KMS-11 (cell line): ENCODE measurements around the gene CTIF.

Experiments
- H2AFZ ChIP-seq: fragments of 200-600 bp; sonication (generic); 2 replicates; pipeline ENCODE4 v1.6.1; 2016; ENCODE audit warnings: antibody characterized with exemption, mixed run types, low read depth
- H3K27ac ChIP-seq: fragments of 200-600 bp; sonication (generic); 2 replicates; pipeline ENCODE4 v1.6.1; 2016; ENCODE audit warnings: mild to moderate bottlenecking, mixed run types
- H3K27me3 ChIP-seq: fragments of 200-600 bp; sonication (generic); 2 replicates; pipeline ENCODE4 v1.6.1; 2017; ENCODE audit warnings: mild to moderate bottlenecking, low read depth, mixed run types, moderate library complexity; ENCODE audit not compliant: insufficient read depth
- H3K36me3 ChIP-seq: fragments of 200-600 bp; sonication (generic); 2 replicates; pipeline ENCODE4 v1.6.1; 2017; ENCODE audit warnings: mild to moderate bottlenecking, mixed run types; ENCODE audit not compliant: insufficient read depth
- H3K4me1 ChIP-seq: fragments of 200-600 bp; sonication (generic); 2 replicates; pipeline ENCODE4 v1.6.1; 2016; ENCODE audit warnings: mild to moderate bottlenecking, low read depth, mixed run types; ENCODE audit not compliant: poor library complexity, severe bottlenecking
- H3K4me2 ChIP-seq: fragments of 200-600 bp; sonication (generic); 2 replicates; pipeline ENCODE4 v1.7.0; 2016; ENCODE audit warnings: mild to moderate bottlenecking, mixed run types
- H3K4me3 ChIP-seq: fragments of 200-600 bp; sonication (generic); IDR thresholded peaks from 2 replicates; pipeline ENCODE4 v1.6.1; 2017; ENCODE audit warnings: low read depth, low read length, mixed read lengths; ENCODE audit not compliant: insufficient read depth
- H3K79me2 ChIP-seq: fragments of 200-600 bp; sonication (generic); 2 replicates; pipeline ENCODE4 v1.6.1; 2016; ENCODE audit warnings: low read depth, mixed run types; ENCODE audit not compliant: insufficient read depth
- H3K9ac ChIP-seq: fragments of 200-600 bp; sonication (generic); 2 replicates; pipeline ENCODE4 v1.6.1; 2016; ENCODE audit warnings: mild to moderate bottlenecking, mixed run types
- H4K20me1 ChIP-seq: fragments of 200-600 bp; sonication (generic); 2 replicates; pipeline ENCODE4 v1.6.1; 2016; ENCODE audit warnings: mild to moderate bottlenecking, mixed run types; ENCODE audit not compliant: insufficient read depth
- TF ChIP-seq, protein P1 (sequence below): fragments of 200-600 bp; sonication (generic); conservative IDR thresholded peaks from 2 replicates; pipeline ENCODE4 v1.6.1; 2017; ENCODE audit warnings: low read depth, mild to moderate bottlenecking, antibody characterized with exemption, low read length, moderate library complexity, mixed read lengths

Gene CTIF

DNA sequence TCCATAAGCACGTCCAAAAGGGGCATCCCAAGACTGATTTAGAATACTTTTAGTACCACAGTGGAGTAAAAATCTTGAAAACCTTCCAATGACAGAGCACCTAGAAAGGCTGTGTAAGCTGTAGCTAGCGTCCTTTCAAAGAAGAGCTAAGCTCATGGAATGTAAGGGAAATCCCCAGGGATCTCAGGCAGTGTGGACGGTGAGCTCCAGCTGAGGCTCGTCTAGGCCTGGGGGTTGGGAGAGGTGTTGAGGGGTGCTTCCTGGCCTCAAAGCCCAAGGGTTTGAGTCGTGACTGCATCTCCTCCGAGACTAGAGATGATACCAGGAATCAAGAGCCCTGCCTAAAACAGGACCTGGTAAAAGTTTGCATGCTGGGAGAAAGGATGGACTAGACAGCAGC lies 7.6 kb downstream of the CTIF start:
- TF ChIP-seq, protein P1, sequence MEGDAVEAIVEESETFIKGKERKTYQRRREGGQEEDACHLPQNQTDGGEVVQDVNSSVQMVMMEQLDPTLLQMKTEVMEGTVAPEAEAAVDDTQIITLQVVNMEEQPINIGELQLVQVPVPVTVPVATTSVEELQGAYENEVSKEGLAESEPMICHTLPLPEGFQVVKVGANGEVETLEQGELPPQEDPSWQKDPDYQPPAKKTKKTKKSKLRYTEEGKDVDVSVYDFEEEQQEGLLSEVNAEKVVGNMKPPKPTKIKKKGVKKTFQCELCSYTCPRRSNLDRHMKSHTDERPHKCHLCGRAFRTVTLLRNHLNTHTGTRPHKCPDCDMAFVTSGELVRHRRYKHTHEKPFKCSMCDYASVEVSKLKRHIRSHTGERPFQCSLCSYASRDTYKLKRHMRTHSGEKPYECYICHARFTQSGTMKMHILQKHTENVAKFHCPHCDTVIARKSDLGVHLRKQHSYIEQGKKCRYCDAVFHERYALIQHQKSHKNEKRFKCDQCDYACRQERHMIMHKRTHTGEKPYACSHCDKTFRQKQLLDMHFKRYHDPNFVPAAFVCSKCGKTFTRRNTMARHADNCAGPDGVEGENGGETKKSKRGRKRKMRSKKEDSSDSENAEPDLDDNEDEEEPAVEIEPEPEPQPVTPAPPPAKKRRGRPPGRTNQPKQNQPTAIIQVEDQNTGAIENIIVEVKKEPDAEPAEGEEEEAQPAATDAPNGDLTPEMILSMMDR = no peak
- no peaks in the 10 kb centered on the region; the same call in 1 of the 2 replicates for H4K20me1 ChIP-seq
- H3K4me2 ChIP-seq = no peak overlapping the region
- H3K4me1 ChIP-seq = peaks cover 49% of the 10 kb centered on the region
- H3K4me3 ChIP-seq = no peak overlapping the region
- no peaks in the 10 kb centered on the region for H3K36me3 ChIP-seq
- H2AFZ ChIP-seq = no peak overlapping the region
- H3K27ac ChIP-seq = no peak overlapping the region
- no peaks in the 10 kb centered on the region for H3K27me3 ChIP-seq
- peaks cover 33% of the 10 kb centered on the region for H3K79me2 ChIP-seq
- no peak overlapping the region for H3K9ac ChIP-seq

GRCh38 chr18:48547531-48547981 lies 8.7 kb downstream of the CTIF start:
- no peaks in the 10 kb centered on the region for H3K27me3 ChIP-seq
- H4K20me1 ChIP-seq = no peaks in the 10 kb centered on the region; the same call in 1 of the 2 replicates
- H3K9ac ChIP-seq = no peak overlapping the region
- H3K4me3 ChIP-seq = no peak overlapping the region
- H3K4me2 ChIP-seq = no peak overlapping the region
- H3K27ac ChIP-seq = no peak overlapping the region
- peaks cover 25% of the 10 kb centered on the region; the same call in 1 of the 2 replicates for H3K79me2 ChIP-seq
- H3K36me3 ChIP-seq = no peaks in the 10 kb centered on the region
- peaks cover 37% of the 10 kb centered on the region for H3K4me1 ChIP-seq
- TF ChIP-seq, protein P1 = no peak
- no peak overlapping the region for H2AFZ ChIP-seq

DNA sequence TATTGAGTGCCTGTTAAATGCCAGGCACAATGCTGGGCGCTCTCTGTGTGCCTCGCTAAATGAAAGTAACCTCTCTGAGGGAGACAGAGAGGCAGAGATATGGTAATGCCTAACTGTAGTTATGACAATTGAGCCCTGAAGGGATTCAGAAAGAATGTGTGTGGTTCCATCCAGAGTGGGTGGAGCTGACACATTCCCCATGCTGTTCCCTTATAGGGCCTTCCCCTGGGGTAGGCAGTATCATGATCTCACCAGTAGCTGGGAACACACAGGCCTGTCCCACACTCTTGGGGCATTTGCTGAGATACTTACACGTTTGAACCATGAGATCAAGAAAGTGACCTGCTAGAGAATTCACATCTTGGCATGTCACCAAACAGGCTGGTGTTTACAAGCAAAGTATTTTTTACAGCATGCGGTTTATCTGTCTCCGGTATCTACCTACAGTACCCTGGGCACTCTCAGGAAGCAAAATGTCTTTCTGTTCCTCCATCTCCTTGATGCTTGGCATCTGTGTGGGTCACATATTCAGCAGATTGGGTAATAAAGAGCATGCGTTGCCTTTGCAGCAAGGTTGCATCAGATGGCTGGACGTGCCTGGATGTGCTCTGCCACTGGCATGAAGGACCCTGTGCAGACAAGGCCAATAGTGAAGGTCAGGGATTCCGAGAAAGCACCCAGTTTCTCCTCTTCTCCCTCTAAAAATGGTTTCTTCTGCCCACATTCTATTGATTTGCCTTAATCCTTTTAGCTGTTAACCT lies 9.4 kb downstream of the CTIF start:
- no peak overlapping the region for H2AFZ ChIP-seq
- H3K36me3 ChIP-seq = no peaks in the 10 kb centered on the region
- no peaks in the 10 kb centered on the region for H3K27me3 ChIP-seq
- no peak overlapping the region for H3K4me3 ChIP-seq
- H3K79me2 ChIP-seq = peaks cover 25% of the 10 kb centered on the region; the same call in 1 of the 2 replicates
- H3K4me2 ChIP-seq = no peak overlapping the region; the same call in 1 of the 2 replicates
- TF ChIP-seq, protein P1 = no peak
- H3K4me1 ChIP-seq = peaks cover 31% of the 10 kb centered on the region
- no peaks in the 10 kb centered on the region; the same call in 1 of the 2 replicates for H4K20me1 ChIP-seq
- no peak overlapping the region for H3K9ac ChIP-seq
- no peak overlapping the region for H3K27ac ChIP-seq

DNA sequence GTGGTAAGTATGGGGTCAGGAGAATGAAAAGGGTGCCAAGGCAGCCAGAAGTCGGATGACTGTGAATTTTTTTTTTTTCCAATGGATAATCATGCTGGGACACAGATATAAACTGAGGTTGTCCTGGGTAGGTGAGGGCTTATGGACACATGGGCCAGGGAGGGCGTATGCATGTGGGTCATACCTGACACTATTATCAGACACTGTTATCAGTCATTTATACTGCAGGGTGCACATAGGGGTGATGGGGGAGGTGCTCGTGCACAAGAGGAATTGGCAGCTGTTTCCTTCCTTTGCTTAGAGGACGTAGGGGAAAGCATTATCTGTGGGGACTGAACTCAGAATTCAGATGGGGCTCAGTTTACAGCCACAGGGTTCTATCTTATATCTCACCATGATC lies 10.1 kb downstream of the CTIF start:
- Histone ChIP-seq H3K27ac (no peak overlapping the region), H3K9ac (no peak overlapping the region), H3K36me3 (no peaks in the 10 kb centered on the region), H3K4me2 (no peak overlapping the region), H4K20me1 (no peaks in the 10 kb centered on the region; the same call in 1 of the 2 replicates), H2AFZ (no peak overlapping the region), H3K79me2 (peaks cover 22% of the 10 kb centered on the region; the same call in 1 of the 2 replicates), H3K4me1 (peaks cover 23% of the 10 kb centered on the region), H3K27me3 (no peaks in the 10 kb centered on the region), H3K4me3 (no peak overlapping the region)
- TF ChIP-seq, protein P1 = no peak
